GM12874 (cell line): ENCODE results near the gene CIB2.

Experiments
- CTCF ChIP-seq: IDR thresholded peaks from 2 replicates; pipeline ENCODE4 v1.5.1; 2011; ENCODE audit warnings: low read depth, mild to moderate bottlenecking, control low read depth, low read length, moderate library complexity; ENCODE audit not compliant: insufficient read depth

The CIB2 gene

GRCh38 chr15:78067328-78068228 is 63.7 kb downstream of the CIB2 start:
- no peak for TF ChIP-seq CTCF

- no peak for TF ChIP-seq CTCF
These were observed 65.0 kb downstream of the CIB2 start for GRCh38 chr15:78065973-78066946.

- TF ChIP-seq CTCF: no peak
These were observed 65.9 kb downstream of the CIB2 start for GRCh38 chr15:78065284-78065872.

- no peak for TF ChIP-seq CTCF
These were observed 66.7 kb downstream of the CIB2 start for GRCh38 chr15:78064544-78064943.

- TF ChIP-seq CTCF: no peak
These were observed 67.3 kb downstream of the CIB2 start for GRCh38 chr15:78063970-78064385.

- no peak for TF ChIP-seq CTCF
These were observed 68.0 kb downstream of the CIB2 start for GRCh38 chr15:78063217-78063616.
